Peyer's patch (tissue), 4 donors: ENCODE measurements around the gene SPACDR. TPM values are rescaled to one million over a fixed set of nuclear protein-coding genes. Genes with fewer than 3 reads are reported as not detected.
"Not testable (repeated sequence)": the region's sequence is repeated elsewhere in the genome, so short reads cannot be mapped to it uniquely, and the experiment has no call there.

Experiments
- DNase-seq, 3 donors: peaks; one replicate each; pipeline ENCODE4 v3.0.0-alpha.2; 2017 to 2019
- H3K27ac ChIP-seq, 4 donors: fragments of 200-600 bp; sonication (generic); one replicate each; pipeline ENCODE4 v1.5.1; 2016 to 2019
- H3K27me3 ChIP-seq, 2 donors: fragments of 200-600 bp; sonication (generic); one replicate each; pipeline ENCODE4 v1.5.1; 2019
- H3K36me3 ChIP-seq, 3 donors: fragments of 200-600 bp; sonication (generic); one replicate each; pipeline ENCODE4 v1.5.1; 2016 to 2019
- H3K4me1 ChIP-seq, 4 donors: fragments of 200-600 bp; sonication (generic); one replicate each; pipeline ENCODE4 v1.5.1; 2016 to 2019
- H3K4me3 ChIP-seq, 4 donors: fragments of 200-600 bp; sonication (generic); 1 replicate in 3 of 4; 2 replicates in 1 of 4; pipeline ENCODE4 v1.5.1; 2016 to 2019; ENCODE audit warnings: mild to moderate bottlenecking in 1 of 4
- H3K9me3 ChIP-seq, 4 donors: fragments of 200-600 bp; sonication (generic); one replicate each; pipeline ENCODE4 v1.5.1; 2016 to 2019; ENCODE audit warnings: mild to moderate bottlenecking in 1 of 4
- CTCF ChIP-seq, 6 experiments: fragments of 450-650 bp in 4 of 6; fragments of 200-600 bp in 2 of 6; sonication (generic) in 1 of 6; IDR thresholded peaks; one replicate each; pipeline ENCODE4 v1.5.1; 2017 to 2019; ENCODE audit warnings: antibody characterized with exemption in 6 of 6, mild to moderate bottlenecking in 3 of 6, moderate library complexity in 1 of 6
- POLR2A ChIP-seq, 2 donors: fragments of 450-650 bp; IDR thresholded peaks; one replicate each; pipeline ENCODE4 v1.5.1; 2017; ENCODE audit warnings: antibody characterized with exemption in 2 of 2, mild to moderate bottlenecking in 2 of 2, moderate library complexity in 2 of 2
- total RNA-seq, 4 donors: library from RNA; depleted of rRNA; stranded (reverse); fragments of >200 nt; gene quantifications; one replicate each; pipeline ENCODE4 v1.1.0, GENCODE V29; 2016

SPACDR gene
- total RNA-seq, 4 donors from 2014 or later = not detected

- peak in 2 of 3 donors; percentile 65 to 79 for DNase-seq
These were observed 19.5 kb downstream of the SPACDR start for GRCh38 chr7:100444311-100445278.

GRCh38 chr7:100443096-100443840 is 20.8 kb downstream of the SPACDR start:
- H3K4me3 ChIP-seq = no peak overlapping the region
- no peaks in the 10 kb centered on the region for H3K27me3 ChIP-seq
- H3K9me3 ChIP-seq = no peaks in the 10 kb centered on the region
- peak in 1 of 3 donors; percentile 7 for DNase-seq
- TF ChIP-seq CTCF (IDR thresholded peaks at IDR 0.05) = no peak
- no peak for TF ChIP-seq POLR2A (IDR thresholded peaks at IDR 0.05)
- no peak overlapping the region for H3K27ac ChIP-seq
- peaks cover 0 to 20% (median 6%) of the 10 kb centered on the region in 4 donors for H3K4me1 ChIP-seq
- H3K36me3 ChIP-seq = no peaks in the 10 kb centered on the region

More at GRCh38 chr7:100444311-100445278, 19.5 kb downstream of the SPACDR start:
- Histone ChIP-seq H3K27ac (peak overlapping the region; percentile 32 to 68 (median 55)), H3K27me3 (no peaks in the 10 kb centered on the region), H3K4me3 (no peak overlapping the region), H3K36me3 (no peaks in the 10 kb centered on the region), H3K9me3 (no peaks in the 10 kb centered on the region), H3K4me1 (peaks cover 0 to 23% (median 6%) of the 10 kb centered on the region in 4 donors)
- TF ChIP-seq POLR2A (IDR thresholded peaks at IDR 0.05) (no peak), CTCF (IDR thresholded peaks at IDR 0.05) (no peak)

- peak in 2 of 3 donors; percentile 30 to 44 for DNase-seq
- Histone ChIP-seq H3K9me3 (no peaks in the 10 kb centered on the region), H3K4me1 (peaks cover 0 to 20% (median 6%) of the 10 kb centered on the region in 4 donors), H3K4me3 (no peak overlapping the region), H3K27me3 (no peaks in the 10 kb centered on the region), H3K27ac (no peak overlapping the region), H3K36me3 (no peaks in the 10 kb centered on the region)
- no peak for TF ChIP-seq CTCF (IDR thresholded peaks at IDR 0.05)
- no peak for TF ChIP-seq POLR2A (IDR thresholded peaks at IDR 0.05)
These were observed 22.2 kb downstream of the SPACDR start for GRCh38 chr7:100441641-100442535.

- peaks cover 0 to 16% (median 7%) of the 10 kb centered on the region in 4 donors for H3K4me1 ChIP-seq
- peak overlapping the region in 2 of 4 donors; percentile 10 to 31 for H3K27ac ChIP-seq
- peak in 1 of 3 donors; percentile 11 for DNase-seq
- H3K36me3 ChIP-seq, H3K4me3 ChIP-seq, H3K9me3 ChIP-seq, H3K27me3 ChIP-seq: not testable (repeated sequence)
These were observed 24.8 kb downstream of the SPACDR start for GRCh38 chr7:100439244-100439643.

GRCh38 chr7:100438731-100439130 is 25.3 kb downstream of the SPACDR start:
- peak in 1 of 3 donors; percentile 24 for DNase-seq
- H3K27me3 ChIP-seq, H3K4me3 ChIP-seq, H3K9me3 ChIP-seq, H3K27ac ChIP-seq: not testable (repeated sequence)
- H3K36me3 ChIP-seq = peaks cover 0 to 11% (median 0%) of the 10 kb centered on the region in 3 donors
- H3K4me1 ChIP-seq = peaks cover 0 to 15% (median 7%) of the 10 kb centered on the region in 4 donors

GRCh38 chr7:100438172-100438571 is 25.9 kb downstream of the SPACDR start:
- peaks cover 0 to 18% (median 7%) of the 10 kb centered on the region in 4 donors for H3K4me1 ChIP-seq
- H3K27ac ChIP-seq = no peak overlapping the region
- no peaks in the 10 kb centered on the region for H3K9me3 ChIP-seq
- no peaks in the 10 kb centered on the region for H3K27me3 ChIP-seq
- DNase-seq = no peak
- H3K36me3 ChIP-seq = peaks cover 0 to 17% (median 0%) of the 10 kb centered on the region in 3 donors
- TF ChIP-seq CTCF (IDR thresholded peaks at IDR 0.05) (no peak), POLR2A (IDR thresholded peaks at IDR 0.05) (no peak)
- H3K4me3 ChIP-seq = no peak overlapping the region
